Ishikawa (cell line): ENCODE measurements around the gene MAP3K13.

Source experiments
- CEBPB ChIP-seq: IDR thresholded peaks from 2 replicates; pipeline ENCODE4 v1.6.1; 2012
- CREB1 ChIP-seq: IDR thresholded peaks from 2 replicates; pipeline ENCODE4 v1.6.1; 2012; ENCODE audit warnings: low read depth
- EGR1 ChIP-seq: IDR thresholded peaks from 2 replicates; pipeline ENCODE4 v1.6.1; 2012
- EP300 ChIP-seq: IDR thresholded peaks from 2 replicates; pipeline ENCODE4 v1.6.1; 2012; ENCODE audit warnings: borderline replicate concordance
- FOXM1 ChIP-seq: IDR thresholded peaks from 2 replicates; pipeline ENCODE4 v1.6.1; 2012; ENCODE audit warnings: low read depth, borderline replicate concordance
- MAX ChIP-seq: IDR thresholded peaks from 2 replicates; pipeline ENCODE4 v1.6.1; 2012
- NFIC ChIP-seq: IDR thresholded peaks from 2 replicates; pipeline ENCODE4 v1.6.1; 2012
- RAD21 ChIP-seq: IDR thresholded peaks from 2 replicates; pipeline ENCODE4 v1.6.1; 2012; ENCODE audit warnings: low read depth
- REST ChIP-seq: IDR thresholded peaks from 2 replicates; pipeline ENCODE4 v1.6.1; 2012; ENCODE audit warnings: low read depth, mild to moderate bottlenecking
- TAF1 ChIP-seq: IDR thresholded peaks from 2 replicates; pipeline ENCODE4 v1.6.1; 2012; ENCODE audit warnings: low read depth, mild to moderate bottlenecking
- TCF12 ChIP-seq: IDR thresholded peaks from 2 replicates; pipeline ENCODE4 v1.6.1; 2012; ENCODE audit warnings: low read depth
- TEAD4 ChIP-seq: IDR thresholded peaks from 2 replicates; pipeline ENCODE4 v1.6.1; 2012
- YY1 ChIP-seq: IDR thresholded peaks from 2 replicates; pipeline ENCODE4 v1.6.1; 2012; ENCODE audit warnings: low read depth
- ZBTB7A ChIP-seq: IDR thresholded peaks from 2 replicates; pipeline ENCODE4 v1.6.1; 2012; ENCODE audit warnings: low read depth
- TF ChIP-seq, protein P1 (sequence below): IDR thresholded peaks from 2 replicates; pipeline ENCODE4 v1.6.1; 2012

The MAP3K13 gene

GRCh38 chr3:185422677-185423076 lies 59.7 kb downstream of the MAP3K13 start:
- TF ChIP-seq ZBTB7A (no peak), TCF12 (0 out of 2 replicates have a peak, but pooled peaks have one; percentile 5), NFIC (no peak)

GRCh38 chr3:185423178-185423577 lies 60.2 kb downstream of the MAP3K13 start:
- no peak for TF ChIP-seq TEAD4
- no peak for TF ChIP-seq EP300
- no peak for TF ChIP-seq TAF1
- no peak for TF ChIP-seq CREB1
- TF ChIP-seq, protein P1, sequence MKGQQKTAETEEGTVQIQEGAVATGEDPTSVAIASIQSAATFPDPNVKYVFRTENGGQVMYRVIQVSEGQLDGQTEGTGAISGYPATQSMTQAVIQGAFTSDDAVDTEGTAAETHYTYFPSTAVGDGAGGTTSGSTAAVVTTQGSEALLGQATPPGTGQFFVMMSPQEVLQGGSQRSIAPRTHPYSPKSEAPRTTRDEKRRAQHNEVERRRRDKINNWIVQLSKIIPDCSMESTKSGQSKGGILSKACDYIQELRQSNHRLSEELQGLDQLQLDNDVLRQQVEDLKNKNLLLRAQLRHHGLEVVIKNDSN = no peak
- 0 out of 2 replicates have a peak, but pooled peaks have one; percentile 0 for TF ChIP-seq TCF12

GRCh38 chr3:185424435-185424834 lies 61.5 kb downstream of the MAP3K13 start:
- TF ChIP-seq RAD21 (no peak), YY1 (no peak), REST (no peak), CREB1 (no peak), EP300 (no peak), TEAD4 (no peak), TCF12 (no peak), NFIC (no peak), CEBPB (no peak), EGR1 (no peak), MAX (no peak), FOXM1 (no peak), ZBTB7A (no peak), TAF1 (no peak)
- TF ChIP-seq, protein P1 = no peak

GRCh38 chr3:185430375-185430774 lies 67.4 kb downstream of the MAP3K13 start:
- TF ChIP-seq NFIC (no peak), TEAD4 (no peak), FOXM1 (no peak), ZBTB7A (no peak), REST (no peak), YY1 (no peak), MAX (no peak), CREB1 (no peak), CEBPB (no peak)
- TF ChIP-seq, protein P1 = no peak

- no peak for TF ChIP-seq YY1
- TF ChIP-seq NFIC = no peak
- TF ChIP-seq ZBTB7A = no peak
- TF ChIP-seq CREB1 = no peak
- no peak for TF ChIP-seq MAX
- TF ChIP-seq EP300 = no peak
- no peak for TF ChIP-seq TAF1
- TF ChIP-seq TEAD4 = no peak
- TF ChIP-seq TCF12 = no peak
- no peak for TF ChIP-seq RAD21
- TF ChIP-seq FOXM1 = no peak
- TF ChIP-seq, protein P1 = no peak
These were observed 77.0 kb downstream of the MAP3K13 start for GRCh38 chr3:185439745-185440466.
